ENCODE measurements around the gene HDAC11. TPM values are rescaled to one million over a fixed set of nuclear protein-coding genes. Genes with fewer than 3 reads are reported as not detected.
"Not testable (repeated sequence)": the region's sequence is repeated elsewhere in the genome, so short reads cannot be mapped to it uniquely, and the experiment has no call there.

Gene HDAC11
- total RNA-seq, 2 experiments from 2014 or later, result 0.74 to 1.1 TPM

GRCh38 chr3:13497386-13497785, 17.3 kb downstream of the HDAC11 start:
- no TSS peak for BruUV-seq (replicated peaks)
- no peaks in the 10 kb centered on the region for H3K79me2 ChIP-seq (ENCODE audit: insufficient read depth, low read depth, low read length)
- no peaks in the 10 kb centered on the region for H3K9me3 ChIP-seq (ENCODE audit: low read length)
- no peaks in the 10 kb centered on the region for H3K36me3 ChIP-seq (ENCODE audit: insufficient read depth, low read length)
- H3K4me3 ChIP-seq (ENCODE audit: low read depth, low read length, poor library complexity, severe bottlenecking), result no peak overlapping the region
- H3K27ac ChIP-seq (ENCODE audit: low read depth, low read length, poor library complexity, severe bottlenecking), result no peak overlapping the region
- POLR2A ChIA-PET, result interaction anchor here (0.6 kb wide), 1 partner anchor 388 kb away, joined by 3 read pairs; no protein-coding TSS in a partner anchor
- no peak for DNase-seq (ENCODE audit: low spot score)
- intact Hi-C loops (cut with micrococcal nuclease; ENCODE audit: unreplicated experiment), result no loop called here
- TF ChIP-seq EZH2phosphoT487 (IDR thresholded peaks at IDR 0.05; ENCODE audit: borderline replicate concordance, low read depth, low read length) (no peak), CTCF (conservative IDR thresholded peaks at IDR 0.05; ENCODE audit: low read length) (no peak)
- no peak overlapping the region for H2AFZ ChIP-seq (ENCODE audit: low read length)
- CTCF ChIA-PET (ENCODE audit: unreplicated experiment), result interaction anchor here (1.8 kb wide), 1 partner anchor 151 kb away, joined by 5 read pairs; no protein-coding TSS in a partner anchor
- no peaks in the 10 kb centered on the region for H4K20me1 ChIP-seq (ENCODE audit: insufficient read depth, low read length)
- H3K4me2 ChIP-seq (ENCODE audit: low read length), result no peak overlapping the region
- no peaks in the 10 kb centered on the region for H3K4me1 ChIP-seq (ENCODE audit: insufficient read depth, low read length, poor library complexity, severe bottlenecking)
- no peaks in the 10 kb centered on the region for H3K9me2 ChIP-seq (ENCODE audit: insufficient read depth, low read length)

- DNase-seq (ENCODE audit: low spot score), result no peak
- no peaks in the 10 kb centered on the region for H3K36me3 ChIP-seq (ENCODE audit: insufficient read depth, low read length)
- no peak overlapping the region for H3K27ac ChIP-seq (ENCODE audit: low read depth, low read length, poor library complexity, severe bottlenecking)
- H4K20me1 ChIP-seq (ENCODE audit: insufficient read depth, low read length), result no peaks in the 10 kb centered on the region
- intact Hi-C loops (cut with micrococcal nuclease; ENCODE audit: unreplicated experiment), result no loop called here
- no TSS peak for BruUV-seq (replicated peaks)
- no peaks in the 10 kb centered on the region for H3K79me2 ChIP-seq (ENCODE audit: insufficient read depth, low read depth, low read length)
- H3K4me2 ChIP-seq (ENCODE audit: low read length), result no peak overlapping the region
- no peaks in the 10 kb centered on the region for H3K9me2 ChIP-seq (ENCODE audit: insufficient read depth, low read length)
- POLR2A ChIA-PET, result interaction anchor here (0.6 kb wide), 1 partner anchor 389 kb away, joined by 3 read pairs; no protein-coding TSS in a partner anchor
- TF ChIP-seq EZH2phosphoT487 (IDR thresholded peaks at IDR 0.05; ENCODE audit: borderline replicate concordance, low read depth, low read length) (no peak), CTCF (conservative IDR thresholded peaks at IDR 0.05; ENCODE audit: low read length) (no peak)
- no peak overlapping the region for H3K4me3 ChIP-seq (ENCODE audit: low read depth, low read length, poor library complexity, severe bottlenecking)
- CTCF ChIA-PET (ENCODE audit: unreplicated experiment), result interaction anchor here (1.8 kb wide), 1 partner anchor 150 kb away, joined by 5 read pairs; no protein-coding TSS in a partner anchor
- no peak overlapping the region for H2AFZ ChIP-seq (ENCODE audit: low read length)
- no peaks in the 10 kb centered on the region for H3K4me1 ChIP-seq (ENCODE audit: insufficient read depth, low read length, poor library complexity, severe bottlenecking)
- no peaks in the 10 kb centered on the region for H3K9me3 ChIP-seq (ENCODE audit: low read length)
Measured at GRCh38 chr3:13498354-13499060, 18.4 kb downstream of the HDAC11 start.

- POLR2A ChIA-PET; H3K4me1 ChIP-seq (ENCODE audit: insufficient read depth, low read length, poor library complexity, severe bottlenecking); H3K9me3 ChIP-seq (ENCODE audit: low read length); H3K79me2 ChIP-seq (ENCODE audit: insufficient read depth, low read depth, low read length); H3K9me2 ChIP-seq (ENCODE audit: insufficient read depth, low read length); H4K20me1 ChIP-seq (ENCODE audit: insufficient read depth, low read length); intact Hi-C loops (cut with micrococcal nuclease; ENCODE audit: unreplicated experiment); BruUV-seq (replicated peaks); H2AFZ ChIP-seq (ENCODE audit: low read length); H3K36me3 ChIP-seq (ENCODE audit: insufficient read depth, low read length); DNase-seq (ENCODE audit: low spot score); CTCF ChIA-PET (ENCODE audit: unreplicated experiment); H3K4me3 ChIP-seq (ENCODE audit: low read depth, low read length, poor library complexity, severe bottlenecking); H3K27ac ChIP-seq (ENCODE audit: low read depth, low read length, poor library complexity, severe bottlenecking); H3K4me2 ChIP-seq (ENCODE audit: low read length): not testable (repeated sequence)
Measured at GRCh38 chr3:13499246-13499645, 19.1 kb downstream of the HDAC11 start.

Data from OCI-LY7 (cell line).